GM12874 (cell line): Measurements from ENCODE around the gene HDAC7.

Experiments
- TF ChIP-seq, protein P1 (sequence below): IDR thresholded peaks from 2 replicates; pipeline ENCODE4 v1.5.1; 2011; ENCODE audit warnings: low read depth, mild to moderate bottlenecking, control low read depth, low read length, moderate library complexity; ENCODE audit not compliant: insufficient read depth

The HDAC7 gene

DNA sequence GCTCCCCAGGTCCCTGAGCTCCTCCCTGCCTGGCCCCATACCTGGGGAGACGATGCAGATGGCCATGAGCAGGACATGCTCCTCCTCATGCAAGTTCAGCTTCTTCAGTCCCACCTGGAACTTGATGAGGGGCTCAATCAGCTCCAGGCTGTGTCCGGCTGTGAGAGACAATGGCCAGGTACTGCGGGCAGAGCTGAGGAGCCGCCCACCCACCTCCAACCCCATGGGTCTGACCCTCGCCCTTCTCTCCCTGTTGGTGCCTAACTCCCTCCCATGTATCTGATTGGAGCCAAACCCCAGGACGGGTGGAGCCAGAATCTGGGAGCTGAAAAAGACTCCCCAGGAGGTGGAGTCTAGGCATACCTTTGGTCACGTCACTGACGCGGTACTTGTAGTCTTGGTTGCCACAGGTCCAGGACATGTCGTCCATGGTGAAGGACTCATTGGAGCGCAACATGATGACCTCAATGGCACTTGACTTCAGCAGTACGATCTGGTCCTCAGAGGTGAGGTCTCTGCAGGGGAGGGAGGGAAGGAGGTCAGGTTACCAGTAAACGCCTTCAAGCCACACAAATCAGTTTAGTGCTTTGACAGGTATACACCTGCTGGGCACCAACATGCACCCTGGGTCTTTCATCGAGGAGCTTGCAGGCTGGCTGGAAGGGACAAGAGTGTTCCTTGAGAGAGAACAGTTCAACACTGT, 26.7 kb upstream of the HDAC7 start:
- TF ChIP-seq, protein P1, sequence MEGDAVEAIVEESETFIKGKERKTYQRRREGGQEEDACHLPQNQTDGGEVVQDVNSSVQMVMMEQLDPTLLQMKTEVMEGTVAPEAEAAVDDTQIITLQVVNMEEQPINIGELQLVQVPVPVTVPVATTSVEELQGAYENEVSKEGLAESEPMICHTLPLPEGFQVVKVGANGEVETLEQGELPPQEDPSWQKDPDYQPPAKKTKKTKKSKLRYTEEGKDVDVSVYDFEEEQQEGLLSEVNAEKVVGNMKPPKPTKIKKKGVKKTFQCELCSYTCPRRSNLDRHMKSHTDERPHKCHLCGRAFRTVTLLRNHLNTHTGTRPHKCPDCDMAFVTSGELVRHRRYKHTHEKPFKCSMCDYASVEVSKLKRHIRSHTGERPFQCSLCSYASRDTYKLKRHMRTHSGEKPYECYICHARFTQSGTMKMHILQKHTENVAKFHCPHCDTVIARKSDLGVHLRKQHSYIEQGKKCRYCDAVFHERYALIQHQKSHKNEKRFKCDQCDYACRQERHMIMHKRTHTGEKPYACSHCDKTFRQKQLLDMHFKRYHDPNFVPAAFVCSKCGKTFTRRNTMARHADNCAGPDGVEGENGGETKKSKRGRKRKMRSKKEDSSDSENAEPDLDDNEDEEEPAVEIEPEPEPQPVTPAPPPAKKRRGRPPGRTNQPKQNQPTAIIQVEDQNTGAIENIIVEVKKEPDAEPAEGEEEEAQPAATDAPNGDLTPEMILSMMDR: no peak

DNA sequence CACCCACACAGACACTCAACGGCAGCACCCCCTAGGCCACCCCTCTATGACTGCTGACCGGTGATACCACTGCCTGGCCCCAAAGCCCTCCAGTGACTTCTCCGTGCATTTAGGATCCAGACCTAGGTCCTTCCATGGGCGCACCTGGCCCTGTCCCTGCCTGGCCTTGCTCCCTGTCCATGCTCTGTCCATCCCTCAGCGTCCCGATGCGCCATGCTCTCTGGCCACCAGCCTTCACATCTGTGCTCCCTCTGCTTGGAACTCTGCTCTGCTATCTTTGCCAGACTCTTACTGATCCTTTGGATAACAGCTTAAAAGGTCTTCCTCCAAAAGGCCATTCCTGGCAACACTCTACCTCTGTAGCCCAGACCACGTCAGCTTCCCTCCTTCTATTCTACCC, 25.4 kb upstream of the HDAC7 start:
- TF ChIP-seq, protein P1: no peak

DNA sequence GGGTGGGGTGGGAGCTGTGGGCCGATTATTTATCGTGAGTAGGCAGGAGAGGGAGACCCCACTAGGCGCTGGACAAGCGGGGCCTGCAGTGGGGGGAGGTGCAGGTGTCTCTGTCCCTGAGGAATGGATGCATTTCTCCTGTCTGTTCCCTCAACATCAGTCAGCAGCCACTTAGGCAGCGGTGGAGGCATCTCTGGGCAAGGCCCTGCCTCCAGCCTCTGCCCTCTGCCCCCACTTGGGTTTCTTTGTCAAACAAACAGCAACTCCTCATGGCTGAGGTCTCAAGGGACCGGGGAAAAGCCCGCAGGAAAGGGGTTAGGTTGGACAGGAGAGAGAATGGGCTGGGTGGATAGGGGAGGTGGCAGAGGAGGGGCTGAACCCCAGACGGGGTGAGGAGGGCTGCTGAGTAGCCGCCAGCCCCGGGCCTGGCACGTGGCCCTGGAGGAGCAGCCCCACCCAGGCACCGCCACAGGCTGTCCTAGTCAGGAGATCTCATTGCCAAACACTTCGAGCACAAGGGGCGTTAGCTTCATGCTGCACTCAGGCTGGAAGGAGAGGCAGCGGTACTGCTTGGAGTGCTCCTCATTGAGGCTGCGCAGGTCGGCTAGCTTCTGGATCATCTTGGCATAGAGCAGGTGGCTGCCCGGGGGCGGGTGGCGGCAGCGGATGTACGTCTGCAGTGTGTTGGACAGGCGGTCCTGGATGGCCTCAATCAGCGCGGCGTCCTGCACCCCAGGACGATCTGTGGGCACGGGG, 24.7 kb upstream of the HDAC7 start:
- TF ChIP-seq, protein P1: no peak

DNA sequence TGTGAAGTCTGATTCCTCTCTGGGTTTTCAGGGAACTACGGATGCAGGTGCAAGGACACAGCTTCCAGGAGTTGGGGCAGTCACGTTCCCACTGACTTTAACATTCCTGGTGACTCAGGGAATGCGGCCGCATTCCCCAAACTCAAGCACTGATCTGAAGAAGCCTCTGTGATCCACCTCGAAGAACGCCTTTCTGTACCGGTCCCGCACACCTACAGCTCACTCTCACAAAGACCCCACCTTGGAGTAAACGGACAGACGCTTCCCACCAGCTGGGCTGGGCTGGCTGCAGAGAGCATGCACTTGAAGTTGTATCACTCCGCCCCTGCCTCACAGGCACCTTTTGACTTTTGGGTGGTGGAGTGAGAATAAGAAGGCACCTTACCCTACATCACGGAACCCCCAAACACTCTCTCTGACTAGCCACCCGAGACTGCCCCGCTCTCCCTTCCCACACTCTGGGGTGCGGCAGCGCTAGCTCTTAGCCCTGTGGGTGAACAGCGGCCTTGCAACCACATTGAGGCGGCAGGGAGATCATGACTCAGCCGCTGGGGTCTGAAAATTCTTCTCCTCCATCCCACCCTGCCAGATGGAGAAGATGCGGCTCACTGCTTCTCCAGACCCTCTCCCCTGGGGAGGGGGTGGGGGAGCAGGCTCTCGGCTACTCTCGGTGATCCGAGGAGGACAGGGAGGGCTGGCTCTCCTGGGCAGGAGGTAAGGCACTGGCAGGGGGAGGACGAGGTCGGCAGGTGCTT, 23.7 kb upstream of the HDAC7 start:
- TF ChIP-seq, protein P1: no peak

DNA sequence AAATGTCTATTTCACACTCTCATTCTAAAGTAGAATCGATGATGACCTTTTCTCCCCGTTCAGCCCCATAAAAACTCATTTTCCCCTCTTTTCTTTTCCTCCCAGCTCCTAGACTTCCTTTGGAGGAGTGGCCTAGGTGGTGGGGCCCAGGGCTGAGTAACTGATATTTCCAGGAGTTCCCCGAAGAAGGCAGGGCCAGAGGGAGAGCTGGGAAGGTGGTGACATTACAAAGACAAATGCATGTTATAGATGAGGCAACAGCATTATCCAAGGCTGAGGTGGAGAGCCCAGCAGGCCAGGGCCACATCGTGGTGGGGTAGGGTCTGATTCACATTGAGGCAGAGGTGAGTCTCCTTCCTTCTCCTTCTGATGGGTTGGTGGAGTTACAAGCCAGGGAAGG, 22.2 kb upstream of the HDAC7 start:
- TF ChIP-seq, protein P1: no peak

DNA sequence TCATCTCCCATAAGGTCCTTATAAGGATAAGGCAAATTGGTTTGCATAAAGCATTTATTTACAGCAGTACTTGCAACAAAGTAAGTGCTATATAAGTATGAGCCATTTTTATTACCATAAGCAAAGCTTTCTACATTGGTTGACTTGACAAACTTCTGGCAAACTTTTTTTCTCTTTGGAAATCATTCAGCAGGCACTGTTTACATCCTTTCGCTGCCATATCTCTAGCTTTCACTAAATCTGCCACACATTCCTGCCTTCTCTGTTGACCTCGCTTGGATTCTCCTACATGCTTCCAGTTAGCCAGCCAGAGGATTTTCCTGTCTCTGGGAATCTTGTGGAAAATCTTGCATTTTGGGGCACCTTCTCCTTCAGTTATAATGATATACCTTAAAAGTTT, 21.8 kb upstream of the HDAC7 start:
- TF ChIP-seq, protein P1: no peak

DNA sequence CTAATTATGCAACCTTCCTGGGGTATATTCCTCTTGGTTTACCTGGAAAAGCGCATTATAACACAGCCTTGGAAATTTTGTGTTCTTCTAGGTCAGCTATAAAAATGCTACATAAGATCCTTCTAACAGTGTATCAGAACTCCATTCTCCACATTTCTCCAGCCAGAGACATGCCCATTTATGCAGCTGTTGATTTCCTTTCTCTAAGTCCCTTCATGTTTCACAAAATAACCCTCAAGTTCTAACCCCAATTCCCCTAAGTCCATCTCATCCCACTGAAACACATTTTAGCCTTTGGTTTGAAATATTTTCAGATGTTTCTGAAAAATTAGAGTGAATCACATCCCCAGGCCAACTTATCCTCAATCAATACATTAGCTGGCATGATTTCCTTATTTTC, 20.9 kb upstream of the HDAC7 start:
- TF ChIP-seq, protein P1: no peak
